Left lung (tissue), 10 donors: Measurements from ENCODE around the gene SERAC1. TPM values are rescaled to one million over a fixed set of nuclear protein-coding genes. Genes with fewer than 3 reads are reported as not detected.

Experiments
- ATAC-seq: fragments of 200-7000 bp; cut with Tn5 transposase; one replicate; pipeline ENCODE4 v1.9.1; 2020; ENCODE audit warnings: moderate library complexity
- DNase-seq, 4 donors: peaks; one replicate each; pipeline ENCODE4 v3.0.0-alpha.2; 2013 to 2020
- H3K27ac ChIP-seq, 2 donors: fragments of 200-600 bp; sonication (generic) in 1 of 2; one replicate each; pipeline versions ENCODE4 v1.5.0 to v1.8.0; 2020 to 2021
- H3K27me3 ChIP-seq, 2 donors: fragments of 200-600 bp; sonication (generic) in 1 of 2; one replicate each; pipeline versions ENCODE4 v1.5.0 to v1.8.0; 2020 to 2021
- H3K36me3 ChIP-seq, 2 donors: fragments of 200-600 bp; sonication (generic) in 1 of 2; one replicate each; pipeline versions ENCODE4 v1.5.0 to v1.8.0; 2020 to 2021
- H3K4me1 ChIP-seq, 2 donors: fragments of 200-600 bp; one replicate each; pipeline ENCODE4 v1.8.0; 2021
- H3K4me3 ChIP-seq, 2 donors: fragments of 200-600 bp; sonication (generic) in 1 of 2; one replicate each; pipeline versions ENCODE4 v1.5.0 to v1.8.0; 2020 to 2021; ENCODE audit warnings: mild to moderate bottlenecking in 1 of 2
- H3K9me3 ChIP-seq, 2 donors: fragments of 200-600 bp; sonication (generic) in 1 of 2; one replicate each; pipeline versions ENCODE4 v1.5.0 to v1.8.0; 2020 to 2021
- CTCF ChIP-seq, 2 donors: fragments of 200-600 bp; sonication (generic) in 1 of 2; IDR thresholded peaks; one replicate each; pipeline versions ENCODE4 v1.5.0 to v1.8.0; 2021; ENCODE audit warnings: antibody characterized with exemption in 2 of 2
- intact Hi-C, 2 donors: fragments of 100-400 bp; cut with DNase I; formaldehyde crosslinking; loops; one replicate each; pipeline versions ENCODE4 v1.11.2 to v1.14.2; 2022
- polyA plus RNA-seq, 6 donors: library from polyadenylated mRNA; unstranded; fragments of 120-200 nt; gene quantifications; one replicate each; pipeline ENCODE4 v1.2.1, GENCODE V29; 2013; ENCODE audit not compliant: insufficient read length in 6 of 6
- total RNA-seq, 2 donors: library from RNA; stranded (reverse); fragmentation: NEBNext Ultra II Directional; extraction: Animal tissue kit (Norgen Biotek cat#: 25700); gene quantifications; one replicate each; pipeline ENCODE4 v1.2.1, GENCODE V29; 2021
- donor health status: DM: no; HTN: yes; CAD: no.
- donor health status: DM: no; HTN: no; CAD: no.

SERAC1 gene
- total and polyA plus RNA-seq, 8 donors, result 7.7 to 10.7 (median 9.2) TPM

- H3K4me3 ChIP-seq, result no peak overlapping the region
- H3K36me3 ChIP-seq, result peaks cover 0 to 35% of the 10 kb centered on the region in 2 donors
- H3K4me1 ChIP-seq, result peaks cover 0 to 27% of the 10 kb centered on the region in 2 donors
- H3K27me3 ChIP-seq, result no peaks in the 10 kb centered on the region
- H3K27ac ChIP-seq, result peak overlapping the region in 1 of 2 donors; percentile 66
- intact Hi-C loops, result no loop called here
- no peaks in the 10 kb centered on the region for H3K9me3 ChIP-seq
- ATAC-seq (no peak), DNase-seq (no peak)
- no peak for TF ChIP-seq CTCF (IDR thresholded peaks at IDR 0.05)
Observed at GRCh38 chr6:158085261-158086053, 82.6 kb downstream of the SERAC1 start.

GRCh38 chr6:158083455-158084325 is 84.4 kb downstream of the SERAC1 start:
- TF ChIP-seq CTCF (IDR thresholded peaks at IDR 0.05), result no peak
- Histone ChIP-seq H3K4me3 (no peak overlapping the region), H3K27me3 (no peaks in the 10 kb centered on the region), H3K4me1 (peaks cover 0 to 27% of the 10 kb centered on the region in 2 donors), H3K9me3 (no peaks in the 10 kb centered on the region), H3K36me3 (peaks cover 0 to 41% of the 10 kb centered on the region in 2 donors), H3K27ac (peak overlapping the region in 1 of 2 donors; percentile 77)
- DNase-seq (no peak), ATAC-seq (no peak)
- intact Hi-C loops, result no loop called here

- H3K27ac ChIP-seq, result peak overlapping the region in 1 of 2 donors; percentile 77
- H3K36me3 ChIP-seq, result peaks cover 0 to 53% of the 10 kb centered on the region in 2 donors
- intact Hi-C loops, result no loop called here
- no peak overlapping the region for H3K4me3 ChIP-seq
- ATAC-seq, result peak; percentile 41
- TF ChIP-seq CTCF (IDR thresholded peaks at IDR 0.05), result no peak
- H3K9me3 ChIP-seq, result no peaks in the 10 kb centered on the region
- peaks cover 0 to 23% of the 10 kb centered on the region in 2 donors for H3K4me1 ChIP-seq
- DNase-seq, result peak in 1 of 4 donors; percentile 70
- no peaks in the 10 kb centered on the region for H3K27me3 ChIP-seq
Observed at GRCh38 chr6:158081657-158081935, 86.5 kb downstream of the SERAC1 start.

GRCh38 chr6:158080849-158081656 is 87.0 kb downstream of the SERAC1 start:
- intact Hi-C loops, result no loop called here
- DNase-seq (no peak), ATAC-seq (no peak)
- no peak overlapping the region for H3K4me3 ChIP-seq
- peak overlapping the region in 1 of 2 donors; percentile 77 for H3K27ac ChIP-seq
- H3K27me3 ChIP-seq, result no peaks in the 10 kb centered on the region
- no peaks in the 10 kb centered on the region for H3K9me3 ChIP-seq
- TF ChIP-seq CTCF (IDR thresholded peaks at IDR 0.05), result no peak
- peaks cover 0 to 18% of the 10 kb centered on the region in 2 donors for H3K4me1 ChIP-seq
- H3K36me3 ChIP-seq, result peaks cover 0 to 54% of the 10 kb centered on the region in 2 donors
